Measurements from ENCODE around the gene ARPP21.

- TF ChIP-seq, protein P1, sequence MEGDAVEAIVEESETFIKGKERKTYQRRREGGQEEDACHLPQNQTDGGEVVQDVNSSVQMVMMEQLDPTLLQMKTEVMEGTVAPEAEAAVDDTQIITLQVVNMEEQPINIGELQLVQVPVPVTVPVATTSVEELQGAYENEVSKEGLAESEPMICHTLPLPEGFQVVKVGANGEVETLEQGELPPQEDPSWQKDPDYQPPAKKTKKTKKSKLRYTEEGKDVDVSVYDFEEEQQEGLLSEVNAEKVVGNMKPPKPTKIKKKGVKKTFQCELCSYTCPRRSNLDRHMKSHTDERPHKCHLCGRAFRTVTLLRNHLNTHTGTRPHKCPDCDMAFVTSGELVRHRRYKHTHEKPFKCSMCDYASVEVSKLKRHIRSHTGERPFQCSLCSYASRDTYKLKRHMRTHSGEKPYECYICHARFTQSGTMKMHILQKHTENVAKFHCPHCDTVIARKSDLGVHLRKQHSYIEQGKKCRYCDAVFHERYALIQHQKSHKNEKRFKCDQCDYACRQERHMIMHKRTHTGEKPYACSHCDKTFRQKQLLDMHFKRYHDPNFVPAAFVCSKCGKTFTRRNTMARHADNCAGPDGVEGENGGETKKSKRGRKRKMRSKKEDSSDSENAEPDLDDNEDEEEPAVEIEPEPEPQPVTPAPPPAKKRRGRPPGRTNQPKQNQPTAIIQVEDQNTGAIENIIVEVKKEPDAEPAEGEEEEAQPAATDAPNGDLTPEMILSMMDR (conservative IDR thresholded peaks at IDR 0.05), result no peak
- TF ChIP-seq ZFX (IDR thresholded peaks at IDR 0.05), result no peak
Measured at GRCh38 chr3:35640190-35641165, 1.2 kb downstream of the ARPP21 start.
